GM18520 (cell line): ENCODE data around the gene KDELR3.

Source experiments
- ATAC-seq: cut with Tn5 transposase; IDR thresholded peaks from one replicate; pipeline ENCODE4 v1.9.1; 2021; ENCODE audit not compliant: unreplicated experiment

Gene KDELR3

GRCh38 chr22:38437416-38437815 is 30.5 kb upstream of the KDELR3 start:
- ATAC-seq, result no peak

DNA sequence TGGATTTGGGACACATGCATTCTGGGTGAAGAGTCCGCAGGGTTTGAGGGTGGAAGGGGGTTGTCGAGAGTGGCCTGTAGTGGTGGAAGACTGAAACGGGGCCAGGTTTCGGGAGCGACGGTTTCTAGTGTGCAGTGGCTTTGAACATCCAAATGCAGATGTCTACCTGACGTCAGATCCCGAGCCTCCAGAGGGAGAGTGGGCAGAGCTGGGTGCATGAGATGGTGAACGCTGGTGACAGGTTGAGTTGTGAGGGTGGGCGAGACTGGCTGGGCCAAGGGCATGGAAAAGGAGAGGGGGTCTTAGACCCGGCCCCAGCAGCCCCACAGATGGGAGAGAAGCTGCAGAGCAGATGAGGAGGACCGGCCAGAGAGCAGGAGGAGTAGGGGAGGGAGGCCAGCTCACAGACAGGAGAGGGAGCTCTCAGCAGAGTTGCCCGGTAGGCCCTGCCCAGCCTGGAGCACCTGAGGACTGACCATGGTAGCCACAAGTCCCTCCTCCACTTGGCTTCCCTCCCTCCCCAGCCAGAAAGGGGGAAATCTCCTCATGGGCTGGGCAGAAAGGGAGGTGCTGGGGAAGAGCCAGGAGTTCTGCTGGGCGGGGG is 27.0 kb upstream of the KDELR3 start:
- no peak for ATAC-seq

GRCh38 chr22:38441620-38442287 is 26.1 kb upstream of the KDELR3 start:
- no peak for ATAC-seq

DNA sequence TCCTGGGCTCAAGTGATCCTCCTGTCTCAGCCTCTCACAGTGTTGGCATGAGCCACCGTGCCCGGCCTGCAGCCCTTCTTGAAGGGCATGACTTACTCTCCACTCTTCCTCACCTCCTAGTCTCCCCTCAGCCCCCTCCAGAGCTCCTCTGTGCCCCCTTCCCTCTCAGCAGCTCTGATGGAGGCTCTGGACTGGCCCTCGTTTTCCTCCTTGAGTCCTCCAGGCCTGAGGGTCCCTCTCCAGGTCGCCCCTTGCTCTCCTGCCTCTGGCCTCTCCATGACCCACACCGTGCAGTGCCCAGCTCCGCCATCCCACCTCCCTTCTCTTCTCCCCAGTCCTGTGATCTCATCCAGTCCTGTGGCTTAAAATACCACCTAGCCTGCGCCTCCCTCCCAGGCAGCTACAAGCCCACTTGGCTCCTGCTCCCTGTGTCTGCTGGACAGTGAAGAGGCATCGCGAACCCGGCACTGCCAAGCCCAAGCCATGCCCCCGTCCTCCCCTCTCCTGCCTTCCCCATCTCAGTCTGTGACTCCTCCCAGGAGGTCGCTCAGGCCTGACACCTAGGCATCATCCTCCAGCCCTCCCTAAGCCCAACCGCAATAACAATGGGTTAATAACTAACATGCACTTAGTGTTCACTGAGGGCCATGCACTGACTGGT is 24.8 kb upstream of the KDELR3 start:
- no peak for ATAC-seq

DNA sequence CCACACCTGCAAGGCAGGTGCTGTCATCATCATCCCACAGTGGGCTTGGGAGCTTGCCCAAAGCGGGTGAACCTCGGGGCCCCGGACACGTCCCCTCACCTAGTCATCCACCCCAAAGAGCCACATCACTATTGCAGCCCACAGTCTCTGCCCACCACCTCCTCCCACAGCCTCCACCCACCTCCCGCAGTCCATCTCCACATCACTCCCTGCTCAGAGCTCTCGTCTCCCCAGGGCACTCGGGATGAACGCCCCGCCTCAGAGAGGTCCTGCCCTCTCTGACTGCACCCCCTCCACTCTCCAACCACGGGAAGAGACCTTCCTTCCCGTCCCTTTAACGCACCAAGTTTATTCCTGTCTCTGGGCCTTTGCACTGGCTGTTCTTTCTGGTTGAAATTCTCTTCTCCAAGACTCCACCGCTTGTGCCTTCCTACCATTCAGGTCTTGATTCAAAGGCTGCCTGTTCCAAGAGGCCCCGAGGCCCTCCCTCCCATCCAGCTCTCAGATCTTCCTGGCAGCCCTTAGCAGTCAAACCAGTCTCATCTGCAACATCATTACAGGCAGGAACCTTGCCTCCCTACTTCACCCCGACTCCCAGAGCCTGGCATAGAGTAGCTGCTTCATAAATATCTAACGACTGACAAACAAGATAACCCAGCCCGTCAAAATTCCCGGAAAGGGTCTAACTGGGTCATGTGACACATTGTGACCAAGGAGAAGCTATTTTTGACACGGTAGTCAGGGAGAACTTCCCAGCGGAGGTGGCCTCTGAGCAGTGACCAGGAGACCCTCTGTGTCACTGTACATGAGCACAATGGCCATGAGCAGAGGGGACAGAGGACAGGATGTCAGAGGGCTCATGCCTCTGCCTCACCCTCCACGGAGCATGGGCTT is 24.0 kb upstream of the KDELR3 start:
- ATAC-seq, result no peak

DNA sequence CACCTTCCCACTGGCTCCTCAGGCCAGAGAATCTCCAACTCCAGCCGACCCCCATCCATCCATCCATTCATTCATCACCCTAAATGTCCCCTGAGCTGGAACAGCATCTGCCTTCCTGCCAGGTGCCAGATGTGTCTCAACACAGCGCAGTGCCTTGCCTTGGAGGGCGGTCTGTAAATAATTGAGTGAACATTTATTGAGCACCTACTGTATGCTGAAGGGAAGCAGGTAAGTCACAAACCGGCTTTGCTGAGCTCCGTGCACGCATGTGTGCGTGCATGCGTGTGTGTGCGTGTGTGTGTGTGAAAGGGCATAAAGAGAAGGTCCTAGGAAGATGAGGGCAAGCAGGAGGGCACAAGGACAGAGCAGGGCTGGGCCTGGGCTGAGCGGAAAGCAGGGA is 23.1 kb upstream of the KDELR3 start:
- no peak for ATAC-seq

- ATAC-seq, result no peak
These were observed 21.8 kb upstream of the KDELR3 start for GRCh38 chr22:38446018-38446601.

- no peak for ATAC-seq
These were observed 18.8 kb upstream of the KDELR3 start for GRCh38 chr22:38448945-38449745.

DNA sequence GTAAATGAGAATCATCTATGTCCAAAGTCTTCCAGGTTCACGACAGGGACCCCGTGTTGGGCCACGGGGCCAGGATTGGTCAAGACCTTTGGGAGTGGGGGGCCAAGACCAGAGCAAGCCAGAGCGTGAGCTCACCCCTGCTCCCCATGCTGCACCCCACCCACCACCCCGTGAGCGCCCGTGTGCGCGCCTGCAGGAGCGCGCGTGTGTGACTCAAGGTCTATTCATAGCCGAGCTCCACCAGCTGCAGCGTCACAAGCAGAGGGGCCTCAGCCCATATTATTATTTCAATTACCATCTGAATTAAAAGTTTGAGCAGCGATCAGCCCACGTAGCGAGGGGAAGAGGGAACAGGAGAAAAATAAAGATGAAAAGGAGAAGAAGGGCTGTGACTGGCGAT is 18.1 kb upstream of the KDELR3 start:
- ATAC-seq, result no peak

DNA sequence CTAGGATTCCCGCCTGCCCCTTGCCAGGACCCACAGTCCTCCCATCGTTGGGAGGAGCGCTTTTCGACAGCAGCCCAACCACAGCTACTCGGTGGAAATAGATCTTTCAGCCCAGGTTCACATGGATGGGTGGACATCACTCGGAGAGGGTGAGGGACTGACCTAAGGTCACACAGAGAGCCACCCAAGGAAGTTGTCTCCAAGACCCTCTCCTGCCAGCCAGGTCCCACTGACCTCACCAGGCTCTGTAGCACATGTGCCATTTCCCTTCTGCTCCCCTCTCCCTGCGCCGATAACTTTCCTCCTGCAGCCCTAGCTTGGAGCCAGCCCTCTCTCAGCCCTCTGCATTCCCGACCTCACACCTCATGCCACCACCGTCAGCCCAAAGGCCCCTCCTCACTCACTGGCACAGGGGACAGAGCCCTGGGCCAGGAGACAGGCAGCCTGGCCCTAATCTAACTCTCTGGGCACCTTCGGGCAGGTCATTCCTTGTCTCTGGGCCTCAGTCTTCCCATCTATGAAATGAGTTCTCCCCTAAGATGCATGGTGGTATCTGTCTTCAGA is 17.6 kb upstream of the KDELR3 start:
- ATAC-seq, result no peak

- ATAC-seq, result no peak
These were observed 16.5 kb upstream of the KDELR3 start for GRCh38 chr22:38451404-38451803.

- no peak for ATAC-seq
These were observed 16.0 kb upstream of the KDELR3 start for GRCh38 chr22:38451864-38452263.

DNA sequence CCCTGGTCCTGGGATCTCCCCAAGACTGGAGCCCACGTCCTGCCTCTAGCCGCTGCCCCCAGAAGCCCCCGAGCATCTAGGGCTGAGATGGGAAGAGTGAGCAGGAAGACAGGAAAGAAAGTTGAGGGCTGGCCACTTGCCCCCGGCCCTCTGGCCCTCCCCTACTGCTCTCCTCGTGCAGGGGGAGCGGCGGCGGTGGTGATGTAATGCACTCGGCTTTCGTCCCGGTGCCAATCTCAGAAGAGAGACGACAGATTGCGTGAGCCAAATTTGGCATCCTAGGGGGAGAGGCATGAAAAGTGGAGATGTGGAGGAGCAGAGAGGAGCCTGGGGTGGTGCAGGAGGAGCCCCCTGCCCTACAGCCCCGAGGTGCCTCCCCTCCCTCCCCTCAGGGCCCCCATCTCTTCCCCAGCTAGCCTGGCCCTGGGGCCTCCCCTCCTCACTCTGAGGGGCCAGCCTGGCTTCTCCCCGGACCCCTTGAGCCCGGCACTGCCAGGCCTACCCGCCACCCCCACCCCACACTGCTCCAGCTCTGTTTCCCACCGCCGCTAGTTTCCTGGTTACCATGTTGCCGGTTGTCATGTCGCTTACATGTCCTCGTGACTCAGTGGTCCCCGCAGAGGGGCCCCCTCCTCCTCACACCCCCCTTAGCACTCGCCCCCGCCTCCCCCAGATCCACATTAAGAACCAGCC is 15.4 kb upstream of the KDELR3 start:
- ATAC-seq, result no peak

DNA sequence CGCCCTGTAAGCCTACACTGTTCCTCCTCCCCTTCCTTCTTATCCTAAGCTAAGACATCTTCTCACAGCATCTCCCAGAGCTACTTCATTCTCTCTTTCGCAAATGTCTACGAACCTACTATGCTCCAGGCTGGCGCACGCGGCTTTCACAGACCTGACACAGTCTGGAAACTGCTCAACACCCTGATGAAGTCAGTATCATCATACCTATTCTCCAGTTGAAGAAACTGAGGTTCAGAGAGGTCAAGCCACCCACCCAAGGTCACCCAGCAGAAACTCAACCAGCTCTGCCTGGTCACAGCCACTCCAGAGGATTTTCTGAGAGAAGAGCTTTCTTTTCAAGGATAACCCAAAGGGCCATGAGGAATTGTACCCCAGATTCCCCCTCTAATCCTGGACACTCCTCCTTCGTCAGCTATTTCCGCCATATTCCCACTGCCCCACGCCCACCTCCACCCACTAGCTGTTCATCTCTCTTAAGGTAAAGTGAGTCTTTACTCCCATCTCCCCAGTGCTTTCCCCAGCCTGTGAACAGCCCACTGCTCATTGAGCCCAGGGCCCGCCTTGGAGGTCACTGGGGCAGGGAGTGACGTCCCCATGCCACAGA is 14.7 kb upstream of the KDELR3 start:
- no peak for ATAC-seq

GRCh38 chr22:38453996-38454352 is 13.9 kb upstream of the KDELR3 start:
- ATAC-seq, result no peak

DNA sequence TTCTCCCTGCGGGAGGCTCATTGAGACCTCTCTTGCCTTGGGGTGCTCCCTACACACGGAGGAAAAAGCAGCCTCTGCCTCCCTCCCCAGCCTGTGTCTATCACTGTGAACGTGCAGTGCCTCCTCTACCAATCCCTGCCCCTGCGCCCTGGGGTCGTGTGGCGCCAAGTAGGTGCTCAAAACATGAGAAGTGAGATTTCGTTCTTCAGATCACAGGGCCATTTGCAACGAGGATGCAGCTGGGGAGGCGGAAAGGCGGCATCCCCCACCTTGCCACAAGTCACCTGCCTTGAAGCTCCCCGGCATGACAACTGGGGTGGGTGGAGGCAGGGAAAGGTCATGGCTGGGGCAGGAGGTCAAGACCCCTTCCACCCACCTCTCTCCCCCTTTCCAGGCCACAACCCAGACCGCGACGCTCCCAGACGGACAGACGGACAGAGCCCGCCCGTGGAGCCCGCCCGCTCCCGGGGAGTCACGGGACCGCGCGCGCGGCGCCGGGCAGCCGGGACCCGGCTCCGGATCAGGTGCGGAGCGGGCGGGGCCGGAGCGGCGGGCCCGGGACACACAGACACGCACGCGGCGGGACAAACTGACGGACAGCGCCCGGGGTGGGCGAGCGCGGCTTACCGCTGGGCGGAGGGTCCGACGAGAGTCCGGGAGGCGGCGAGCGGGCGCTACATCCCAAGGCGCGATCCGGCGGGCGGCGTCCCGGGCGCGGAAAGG is 13.4 kb upstream of the KDELR3 start:
- no peak for ATAC-seq

DNA sequence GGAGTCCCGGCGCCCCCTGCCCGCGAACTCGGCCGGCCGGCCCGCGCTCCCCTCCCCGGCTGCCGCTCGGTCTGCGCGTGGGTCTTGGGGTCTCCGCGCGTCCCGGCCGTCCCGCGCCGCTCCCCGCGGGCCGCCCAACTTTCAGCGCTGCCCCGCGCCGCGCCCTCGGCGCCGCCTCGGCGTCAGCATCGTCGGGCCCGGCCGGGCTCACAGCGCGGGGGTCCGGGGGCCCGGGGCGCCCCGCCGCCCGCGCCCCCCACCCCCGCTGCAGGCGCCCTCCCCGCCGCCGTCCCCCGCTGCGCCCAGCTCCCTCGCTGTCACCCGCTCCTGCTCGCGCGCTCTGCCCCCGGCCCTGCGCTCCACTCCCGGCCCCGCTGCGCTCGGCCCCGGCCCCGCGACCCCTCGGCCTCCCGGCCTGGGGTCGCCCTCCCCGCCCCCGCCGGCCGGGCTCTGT is 12.8 kb upstream of the KDELR3 start, which contains the start of gene KCNJ4:
TSS of gene KCNJ4 (minus strand) at position 124 of the 454 bp plus-strand sequence. CDS start 27,067 bp downstream, outside the sequence.
- no peak for ATAC-seq
